Kidney epithelial cell (primary cell): ENCODE data around the gene MSL1. TPM values are rescaled to one million over a fixed set of nuclear protein-coding genes. Genes with fewer than 3 reads are reported as not detected.

Experiments
- DNase-seq: peaks from one replicate; pipeline ENCODE4 v3.0.0-alpha.2; 2010; ENCODE audit warnings: low read depth
- H3K27me3 ChIP-seq: 2 replicates; pipeline ENCODE4 v1.6.0; 2011; ENCODE audit warnings: low read length; ENCODE audit not compliant: control insufficient read depth, insufficient read depth
- H3K36me3 ChIP-seq: 2 replicates; pipeline ENCODE4 v1.5.1; 2011; ENCODE audit warnings: low read length; ENCODE audit not compliant: control insufficient read depth, insufficient read depth
- H3K4me3 ChIP-seq: 2 replicates; pipeline ENCODE4 v1.5.1; 2011; ENCODE audit warnings: low read depth, mild to moderate bottlenecking, control low read depth, low read length
- CTCF ChIP-seq: IDR thresholded peaks from 2 replicates; pipeline ENCODE4 v1.5.1; 2011; ENCODE audit warnings: mild to moderate bottlenecking, moderate library complexity, low read length, control low read depth, inconsistent platforms; ENCODE audit not compliant: insufficient read depth, poor library complexity, severe bottlenecking
- total RNA-seq: library from RNA; depleted of rRNA; stranded (reverse); fragments of >200 nt; gene quantifications from 2 replicates; pipeline ENCODE4 v1.2.3, GENCODE V29; 2015

The MSL1 gene
- total RNA-seq, 1 donor from 2014 or later, result 40.6 TPM

DNA sequence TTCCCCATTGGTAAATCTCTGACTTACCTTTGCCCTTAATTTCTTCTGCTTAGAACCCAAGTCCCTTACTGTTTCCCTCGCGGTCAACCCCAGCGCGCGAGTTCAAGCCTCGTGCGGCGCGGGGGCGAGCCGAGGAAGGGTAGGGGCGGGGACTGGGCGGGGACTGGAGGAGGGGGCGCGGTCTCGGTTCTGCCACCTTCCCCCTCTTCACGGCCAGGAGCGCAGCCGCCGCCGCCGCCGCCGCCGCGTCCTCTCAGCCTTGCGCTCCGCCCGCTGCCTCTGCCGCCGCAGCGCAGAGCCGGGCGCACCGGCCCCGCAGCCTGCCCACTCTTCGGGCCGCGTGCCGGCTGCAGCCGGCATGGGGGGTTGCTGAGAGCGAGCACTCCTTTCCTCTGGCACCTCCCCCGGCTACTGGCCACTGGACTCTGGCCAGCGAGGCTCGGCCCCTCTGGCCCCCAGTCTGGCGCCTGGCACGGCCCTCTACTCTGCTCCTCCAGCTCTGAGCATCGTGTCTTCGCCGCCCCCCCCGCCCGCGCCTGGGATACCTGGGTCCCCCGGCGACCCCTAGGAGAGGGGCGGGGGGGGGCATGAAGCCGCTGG, 55.6 kb downstream of the MSL1 start, which contains the start of gene RAPGEFL1:
Gene RAPGEFL1, plus strand, starts transcription at position 196 of the 600 bp plus-strand sequence. Its CDS starts 392 bp downstream, at position 588.
- no peaks in the 10 kb centered on the region for H3K27me3 ChIP-seq
- DNase-seq, result no peak
- TF ChIP-seq CTCF, result no peak
- H3K4me3 ChIP-seq, result peak within 1 kb of the TSS; percentile 46
- H3K36me3 ChIP-seq, result no peaks in the 10 kb centered on the region

- no peak for TF ChIP-seq CTCF
- Histone ChIP-seq H3K36me3 (no peaks in the 10 kb centered on the region), H3K4me3 (peak overlapping the region; percentile 46), H3K27me3 (no peaks in the 10 kb centered on the region)
- no peak for DNase-seq
Measured at GRCh38 chr17:40178021-40178601, 56.3 kb downstream of the MSL1 start.

DNA sequence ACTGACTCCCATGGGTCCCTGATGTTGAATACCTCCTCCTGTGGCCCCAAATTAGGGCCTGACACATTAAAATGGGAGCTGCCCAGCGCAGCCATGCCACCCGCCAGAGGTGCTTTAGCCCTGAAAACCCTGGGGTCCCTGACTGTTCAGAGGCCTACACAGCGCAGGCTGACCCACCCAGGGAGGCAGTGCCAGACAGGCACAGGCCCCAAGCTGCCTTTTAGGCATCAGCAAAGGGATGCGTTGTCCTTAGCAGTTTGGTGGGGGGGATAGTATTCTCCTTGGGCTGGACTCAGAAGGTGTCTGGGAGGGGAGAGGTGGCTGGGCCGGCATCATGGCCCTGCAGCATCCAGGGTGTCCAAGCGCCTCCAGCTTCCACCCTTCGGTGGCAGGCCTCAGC, 56.9 kb downstream of the MSL1 start:
- H3K36me3 ChIP-seq, result no peaks in the 10 kb centered on the region
- no peak for DNase-seq
- TF ChIP-seq CTCF, result no peak
- H3K4me3 ChIP-seq, result no peak overlapping the region
- H3K27me3 ChIP-seq, result no peaks in the 10 kb centered on the region

GRCh38 chr17:40179923-40180659, 58.3 kb downstream of the MSL1 start:
- no peaks in the 10 kb centered on the region for H3K27me3 ChIP-seq
- no peaks in the 10 kb centered on the region for H3K36me3 ChIP-seq
- no peak for DNase-seq
- H3K4me3 ChIP-seq, result no peak overlapping the region
- no peak for TF ChIP-seq CTCF

- no peak for DNase-seq
- no peaks in the 10 kb centered on the region for H3K27me3 ChIP-seq
- H3K4me3 ChIP-seq, result no peak overlapping the region
- TF ChIP-seq CTCF, result no peak
- H3K36me3 ChIP-seq, result no peaks in the 10 kb centered on the region
Measured at GRCh38 chr17:40180694-40181093, 58.9 kb downstream of the MSL1 start.
